ENCODE measurements around the gene SLC22A23.

The SLC22A23 gene

GRCh38 chr6:3443221-3443515 is 13.7 kb downstream of the SLC22A23 start:
- no peak overlapping the region for H3K9ac ChIP-seq
- TF ChIP-seq Cebpa-rat (IDR thresholded peaks at IDR 0.05) = no peak
- no peak overlapping the region for H3K4me2 ChIP-seq
- no peaks in the 10 kb centered on the region for H3K27me3 ChIP-seq
- no peak overlapping the region for H3K27ac ChIP-seq
- H3K9me3 ChIP-seq (replicated peaks in 1 of 11) = no peaks in the 10 kb centered on the region
- H3K4me1 ChIP-seq = no peaks in the 10 kb centered on the region
- no peak overlapping the region for H3K4me3 ChIP-seq
- peaks cover 0 to 3% (median 0%) of the 10 kb centered on the region in 11 experiments; a peak in 1 of 22 replicates for H4K20me1 ChIP-seq
- H3K36me3 ChIP-seq = no peaks in the 10 kb centered on the region

- H3K4me2 ChIP-seq = no peak overlapping the region
Observed at GRCh38 chr6:3442431-3443220, 14.2 kb downstream of the SLC22A23 start.

GRCh38 chr6:3440911-3441310 is 15.9 kb downstream of the SLC22A23 start:
- no peaks in the 10 kb centered on the region for H3K36me3 ChIP-seq
- H3K9me3 ChIP-seq (replicated peaks in 1 of 11) = peaks cover 0 to 2% (median 0%) of the 10 kb centered on the region in 11 experiments; a peak in 1 of 22 replicates
- no peak overlapping the region for H3K9ac ChIP-seq
- H3K4me3 ChIP-seq = no peak overlapping the region
- peaks cover 0 to 3% (median 0%) of the 10 kb centered on the region in 11 experiments; a peak in 1 of 22 replicates for H4K20me1 ChIP-seq
- no peaks in the 10 kb centered on the region for H3K27me3 ChIP-seq
- TF ChIP-seq Cebpa-rat (IDR thresholded peaks at IDR 0.05) = no peak
- H3K4me2 ChIP-seq = no peak overlapping the region
- H3K4me1 ChIP-seq = no peaks in the 10 kb centered on the region
- H3K27ac ChIP-seq = no peak overlapping the region

More at GRCh38 chr6:3442431-3443220, 14.2 kb downstream of the SLC22A23 start:
- Histone ChIP-seq H3K9me3 (replicated peaks in 1 of 11) (no peaks in the 10 kb centered on the region), H3K27me3 (no peaks in the 10 kb centered on the region), H3K4me3 (no peak overlapping the region), H3K4me1 (no peaks in the 10 kb centered on the region), H3K27ac (no peak overlapping the region), H3K36me3 (no peaks in the 10 kb centered on the region), H3K9ac (no peak overlapping the region), H4K20me1 (peaks cover 0 to 3% (median 0%) of the 10 kb centered on the region in 11 experiments; a peak in 1 of 22 replicates)
- no peak for TF ChIP-seq Cebpa-rat (IDR thresholded peaks at IDR 0.05)

- Histone ChIP-seq H3K27me3 (no peaks in the 10 kb centered on the region), H3K9ac (no peak overlapping the region), H3K4me1 (no peaks in the 10 kb centered on the region), H4K20me1 (peaks cover 0 to 3% (median 0%) of the 10 kb centered on the region in 11 experiments; a peak in 1 of 22 replicates), H3K27ac (no peak overlapping the region), H3K9me3 (replicated peaks in 1 of 11) (peaks cover 0 to 7% (median 0%) of the 10 kb centered on the region in 11 experiments; a peak in 1 of 22 replicates), H3K4me3 (no peak overlapping the region), H3K36me3 (no peaks in the 10 kb centered on the region), H3K4me2 (no peak overlapping the region)
- no peak for TF ChIP-seq Cebpa-rat (IDR thresholded peaks at IDR 0.05)
Observed at GRCh38 chr6:3439961-3440360, 16.9 kb downstream of the SLC22A23 start.

- Histone ChIP-seq H4K20me1 (peaks cover 0 to 3% (median 0%) of the 10 kb centered on the region in 11 experiments; a peak in 1 of 22 replicates), H3K9ac (no peak overlapping the region), H3K36me3 (no peaks in the 10 kb centered on the region), H3K4me1 (peaks cover 0 to under 1% (median 0%) of the 10 kb centered on the region in 10 experiments; a peak in 1 of 20 replicates), H3K9me3 (replicated peaks in 1 of 11) (peaks cover 0 to 7% (median 0%) of the 10 kb centered on the region in 11 experiments; a peak in 1 of 22 replicates), H3K4me3 (no peak overlapping the region), H3K27ac (no peak overlapping the region), H3K4me2 (no peak overlapping the region), H3K27me3 (no peaks in the 10 kb centered on the region)
- no peak for TF ChIP-seq Cebpa-rat (IDR thresholded peaks at IDR 0.05)
Observed at GRCh38 chr6:3438190-3439167, 18.4 kb downstream of the SLC22A23 start.

- no peak overlapping the region for H3K4me3 ChIP-seq
- no peak for TF ChIP-seq Cebpa-rat (IDR thresholded peaks at IDR 0.05)
- H3K4me1 ChIP-seq = peaks cover 0 to 18% (median 6%) of the 10 kb centered on the region in 10 experiments; a peak in 12 of 20 replicates
- H3K36me3 ChIP-seq = no peaks in the 10 kb centered on the region
- no peak overlapping the region for H3K9ac ChIP-seq
- H3K27me3 ChIP-seq = no peaks in the 10 kb centered on the region
- no peaks in the 10 kb centered on the region for H4K20me1 ChIP-seq
- peaks cover 0 to 7% (median 0%) of the 10 kb centered on the region in 11 experiments; a peak in 1 of 22 replicates for H3K9me3 ChIP-seq (replicated peaks in 1 of 11)
- no peak overlapping the region for H3K27ac ChIP-seq
- H3K4me2 ChIP-seq = peak overlapping the region in 6 of 11 experiments; percentile 4 to 37 (median 15); a peak in 8 of 22 replicates
Observed at GRCh38 chr6:3433005-3433404, 23.8 kb downstream of the SLC22A23 start.

- H3K27me3 ChIP-seq = no peaks in the 10 kb centered on the region
Observed at GRCh38 chr6:3432416-3432815, 24.4 kb downstream of the SLC22A23 start.

GRCh38 chr6:3431994-3432393 is 24.9 kb downstream of the SLC22A23 start:
- H3K27ac ChIP-seq = no peak overlapping the region
- peaks cover 0 to 18% (median 6%) of the 10 kb centered on the region in 10 experiments; a peak in 12 of 20 replicates for H3K4me1 ChIP-seq
- no peak for TF ChIP-seq Cebpa-rat (IDR thresholded peaks at IDR 0.05)
- no peak overlapping the region for H3K4me3 ChIP-seq
- no peaks in the 10 kb centered on the region for H3K27me3 ChIP-seq
- no peak overlapping the region for H3K9ac ChIP-seq
- no peaks in the 10 kb centered on the region for H3K36me3 ChIP-seq
- no peak overlapping the region for H3K4me2 ChIP-seq
- H3K9me3 ChIP-seq (replicated peaks in 1 of 11) = peaks cover 0 to 7% (median 0%) of the 10 kb centered on the region in 11 experiments; a peak in 1 of 22 replicates
- H4K20me1 ChIP-seq = no peaks in the 10 kb centered on the region

More at GRCh38 chr6:3432416-3432815, 24.4 kb downstream of the SLC22A23 start:
- no peak for TF ChIP-seq Cebpa-rat (IDR thresholded peaks at IDR 0.05)
- Histone ChIP-seq H3K4me2 (peak overlapping the region in 3 of 11 experiments; percentile 13 to 37 (median 20); a peak in 5 of 22 replicates), H3K9me3 (replicated peaks in 1 of 11) (peaks cover 0 to 7% (median 0%) of the 10 kb centered on the region in 11 experiments; a peak in 1 of 22 replicates), H3K4me1 (peaks cover 0 to 18% (median 6%) of the 10 kb centered on the region in 10 experiments; a peak in 12 of 20 replicates), H3K4me3 (no peak overlapping the region), H3K9ac (no peak overlapping the region), H3K27ac (no peak overlapping the region), H3K36me3 (no peaks in the 10 kb centered on the region), H4K20me1 (no peaks in the 10 kb centered on the region)

- no peak for TF ChIP-seq Cebpa-rat (IDR thresholded peaks at IDR 0.05)
- H3K27me3 ChIP-seq = no peaks in the 10 kb centered on the region
- H3K4me3 ChIP-seq = no peak overlapping the region
- H3K9ac ChIP-seq = no peak overlapping the region
- H4K20me1 ChIP-seq = no peaks in the 10 kb centered on the region
- no peaks in the 10 kb centered on the region for H3K36me3 ChIP-seq
- H3K9me3 ChIP-seq (replicated peaks in 1 of 11) = no peaks in the 10 kb centered on the region
- H3K4me2 ChIP-seq = peak overlapping the region in 2 of 11 experiments; percentile 0 to 23; a peak in 2 of 22 replicates
- H3K4me1 ChIP-seq = peaks cover 0 to 18% (median 6%) of the 10 kb centered on the region in 10 experiments; a peak in 12 of 20 replicates
- no peak overlapping the region for H3K27ac ChIP-seq
Observed at GRCh38 chr6:3429211-3429610, 27.6 kb downstream of the SLC22A23 start.

Data from BLaER1 treated with 17β-estradiol and CSF1 and Interleukin-3, amounts not matched to agents 10 nM and 100 nM (cell line).